DMS79 (cell line): ENCODE measurements around the gene INPP5A.

ENCODE experiments used
- DNase-seq: peaks from one replicate; lab custom pipeline; 2025; lab: John Stamatoyannopoulos, UW

The INPP5A gene

DNA sequence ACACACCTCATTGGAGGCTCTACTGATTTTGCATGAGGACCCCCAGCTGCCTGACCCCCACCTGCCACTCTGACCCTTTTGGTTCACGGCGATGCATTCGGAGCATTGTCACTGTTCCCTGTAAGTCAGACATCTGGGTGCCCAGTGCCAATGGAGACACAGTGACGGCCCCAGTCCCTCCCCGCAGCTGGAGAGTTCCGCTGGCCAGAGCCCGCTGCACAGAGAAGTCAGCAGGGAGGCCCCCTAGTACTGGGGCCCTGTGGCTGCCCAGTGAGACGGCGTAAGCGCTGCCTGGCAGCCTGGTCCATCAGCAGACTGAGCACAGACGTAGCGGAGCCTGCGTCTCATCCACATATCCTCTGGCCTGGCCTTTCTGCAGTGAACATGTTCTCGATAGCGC, 170.9 kb downstream of the INPP5A start:
- DNase-seq = no peak

DNA sequence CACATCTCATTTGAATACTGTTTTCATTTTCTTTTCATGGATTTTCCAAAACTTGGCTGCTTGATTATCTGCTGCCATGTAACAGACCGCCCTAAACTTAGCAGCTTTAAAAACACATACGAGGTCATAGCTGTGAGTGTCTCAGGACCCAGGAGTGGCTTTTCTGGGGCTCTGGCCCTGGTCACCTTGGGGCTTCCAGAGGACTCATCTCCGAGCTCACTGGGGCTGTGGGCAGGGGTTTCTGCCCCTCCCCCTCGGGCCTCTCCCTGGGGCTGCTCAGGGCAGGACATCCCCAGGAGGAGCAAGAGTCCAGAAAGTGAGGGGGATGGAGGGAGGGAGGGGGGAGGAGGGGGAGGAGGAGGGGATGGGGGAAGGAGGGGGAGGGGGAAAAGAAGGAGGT, 171.3 kb downstream of the INPP5A start:
- no peak for DNase-seq

DNA sequence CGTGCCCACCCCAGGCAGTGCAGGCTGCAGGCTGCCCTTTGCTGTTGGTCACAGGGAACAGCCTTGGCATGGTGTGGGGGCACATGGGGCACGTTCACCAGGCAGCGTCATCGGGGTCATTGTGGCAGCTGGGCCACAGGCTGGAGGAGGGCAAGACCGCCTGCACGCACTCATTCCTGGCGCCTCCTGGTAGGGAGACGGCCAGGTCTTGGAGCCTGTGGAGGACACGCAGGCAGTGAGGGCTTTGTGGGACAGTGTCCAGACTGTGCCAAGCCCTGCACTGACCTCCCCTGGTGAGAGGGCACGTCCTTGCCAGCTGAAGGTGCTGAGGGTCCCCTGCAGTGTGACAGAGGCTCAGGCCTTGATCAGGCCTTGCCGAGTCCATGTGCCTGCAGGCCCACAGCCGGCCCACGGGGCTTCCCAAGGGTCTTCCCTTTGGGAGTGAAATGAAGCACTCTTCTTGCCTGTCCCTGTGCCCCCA, 171.9 kb downstream of the INPP5A start:
- DNase-seq = no peak

DNA sequence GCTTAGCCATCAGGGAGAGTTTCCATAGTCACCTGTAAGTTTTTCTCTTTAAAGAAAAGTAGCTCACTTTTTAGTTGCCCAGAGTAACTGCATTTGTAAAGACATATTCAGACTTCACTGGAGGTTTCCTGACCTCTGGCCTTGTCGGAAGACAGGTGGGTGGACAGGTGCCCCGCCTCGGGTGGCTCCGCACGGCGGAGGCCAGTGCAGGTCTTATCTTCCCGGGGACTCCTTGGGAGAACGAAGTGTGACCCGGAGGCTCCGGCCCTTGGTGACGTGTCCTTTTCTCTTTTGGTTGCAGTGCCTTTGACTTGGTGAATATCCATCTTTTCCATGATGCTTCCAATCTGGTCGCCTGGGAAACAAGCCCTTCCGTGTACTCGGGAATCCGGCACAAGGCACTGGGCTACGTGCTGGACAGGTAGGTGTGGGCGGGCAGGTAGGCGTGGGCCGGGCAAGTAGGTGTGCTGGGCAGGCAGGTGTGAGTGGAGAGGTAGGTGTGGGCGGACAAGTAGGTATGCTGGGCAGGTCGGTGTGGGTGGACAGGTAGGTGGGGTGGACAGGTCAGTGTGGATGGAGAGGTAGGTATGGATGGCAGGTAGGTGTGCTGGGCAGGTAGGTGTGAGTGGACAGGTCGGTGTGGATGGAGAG, 172.6 kb downstream of the INPP5A start:
- DNase-seq = no peak

DNA sequence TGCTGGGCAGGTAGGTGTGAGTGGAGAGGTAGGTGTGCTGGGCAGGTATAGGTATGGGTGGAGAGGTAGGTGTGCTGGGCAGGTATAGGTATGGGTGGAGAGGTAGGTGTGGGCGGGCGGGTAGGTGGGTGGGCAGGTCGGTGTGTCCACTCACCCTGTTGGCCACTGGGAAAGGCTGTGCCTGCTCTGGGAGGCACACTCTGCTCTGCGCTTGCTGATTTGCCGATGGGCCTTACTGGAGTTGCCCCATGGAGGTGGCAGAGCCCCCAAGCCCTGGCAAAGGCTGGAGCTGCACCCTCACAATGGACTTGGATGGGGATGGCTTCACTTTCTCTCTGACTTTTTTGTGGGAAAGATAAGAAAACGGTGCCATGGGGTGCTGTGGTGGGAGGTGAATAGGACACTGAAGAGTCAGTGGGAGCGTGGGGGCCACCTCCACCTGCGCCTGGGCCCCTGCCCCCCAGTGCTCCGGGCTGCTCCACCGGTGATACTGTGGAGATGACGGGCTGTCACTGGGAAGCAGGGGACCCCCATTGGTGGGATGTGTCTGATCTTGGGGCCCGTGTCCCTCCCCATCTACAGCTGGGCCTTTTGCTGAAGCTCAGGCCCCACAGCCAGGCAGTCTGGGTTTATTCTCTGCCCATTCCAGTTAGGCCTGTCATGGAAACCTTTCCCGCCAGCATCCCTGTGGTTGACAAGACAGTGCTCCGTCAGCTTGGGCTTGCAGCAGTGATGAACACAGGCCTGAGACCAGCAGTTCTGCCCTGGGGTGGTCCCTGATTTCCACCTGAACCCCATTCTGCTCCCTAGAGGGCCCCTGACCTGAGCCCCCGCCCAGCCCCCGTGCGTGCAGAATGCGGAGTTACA, 173.4 kb downstream of the INPP5A start:
- no peak for DNase-seq

DNA sequence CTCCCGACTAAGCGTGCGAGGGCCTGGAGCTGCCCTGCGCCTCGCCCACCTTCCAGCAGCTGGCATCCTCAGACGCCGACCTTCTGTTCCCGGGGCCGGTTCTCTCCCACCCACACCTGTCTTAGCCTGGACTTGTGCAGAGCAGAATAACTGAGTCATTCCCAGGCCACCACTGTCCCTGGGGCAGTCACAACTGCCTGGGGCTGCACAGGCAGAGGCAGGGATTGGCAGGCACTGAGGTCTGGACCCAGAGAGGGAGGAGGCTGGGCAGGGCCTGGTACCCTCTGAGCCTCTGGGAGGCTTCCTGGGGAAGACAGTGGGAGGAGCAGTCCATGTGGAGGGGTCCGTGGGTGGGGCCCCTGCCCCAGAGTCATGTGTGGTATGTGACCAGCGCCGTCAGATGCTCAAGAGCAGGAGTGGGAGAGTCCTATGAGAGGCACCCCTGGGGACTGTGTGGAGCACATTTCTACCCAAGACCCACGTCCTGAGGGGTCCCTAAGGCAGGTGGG, 174.1 kb downstream of the INPP5A start:
- DNase-seq = no peak

DNA sequence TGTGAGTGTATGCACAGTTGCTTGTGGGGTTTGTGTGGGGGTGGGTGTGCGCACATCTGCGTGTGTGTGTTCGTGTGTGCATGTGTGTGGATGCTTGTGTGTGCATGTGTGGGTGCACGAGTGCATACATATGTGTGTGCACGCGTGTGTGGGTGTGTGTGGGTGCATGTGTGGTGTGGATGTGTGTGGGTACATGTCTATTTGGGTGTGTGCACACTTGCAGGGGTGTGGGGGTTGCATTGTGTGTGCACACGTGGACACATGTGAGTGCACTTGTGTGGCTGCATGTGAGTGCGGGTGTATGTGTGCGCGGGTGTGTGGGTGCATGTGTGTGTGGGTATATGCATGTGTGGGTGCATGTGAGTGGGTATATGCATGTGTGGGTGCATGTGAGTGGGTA, 174.7 kb downstream of the INPP5A start:
- no peak for DNase-seq

DNA sequence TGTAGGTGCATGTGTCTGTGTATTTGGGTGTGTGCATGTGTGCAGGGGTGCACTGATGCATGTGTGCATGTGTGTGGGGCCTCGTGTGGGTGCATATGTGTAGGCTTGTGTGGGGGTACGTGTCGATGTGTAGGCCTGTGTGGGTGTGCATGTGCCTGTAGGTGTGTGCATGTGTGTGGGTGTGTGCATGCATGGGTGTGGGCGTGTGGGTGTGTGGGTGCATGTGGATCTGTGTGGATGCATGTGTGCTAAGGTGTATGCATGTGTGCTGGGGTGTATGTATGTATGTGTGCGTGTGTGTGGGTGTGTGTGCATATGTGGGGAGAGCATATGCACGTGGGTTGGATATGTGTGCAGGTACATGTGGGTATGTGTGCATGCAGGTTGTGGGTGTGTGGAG, 175.2 kb downstream of the INPP5A start:
- DNase-seq = no peak

DNA sequence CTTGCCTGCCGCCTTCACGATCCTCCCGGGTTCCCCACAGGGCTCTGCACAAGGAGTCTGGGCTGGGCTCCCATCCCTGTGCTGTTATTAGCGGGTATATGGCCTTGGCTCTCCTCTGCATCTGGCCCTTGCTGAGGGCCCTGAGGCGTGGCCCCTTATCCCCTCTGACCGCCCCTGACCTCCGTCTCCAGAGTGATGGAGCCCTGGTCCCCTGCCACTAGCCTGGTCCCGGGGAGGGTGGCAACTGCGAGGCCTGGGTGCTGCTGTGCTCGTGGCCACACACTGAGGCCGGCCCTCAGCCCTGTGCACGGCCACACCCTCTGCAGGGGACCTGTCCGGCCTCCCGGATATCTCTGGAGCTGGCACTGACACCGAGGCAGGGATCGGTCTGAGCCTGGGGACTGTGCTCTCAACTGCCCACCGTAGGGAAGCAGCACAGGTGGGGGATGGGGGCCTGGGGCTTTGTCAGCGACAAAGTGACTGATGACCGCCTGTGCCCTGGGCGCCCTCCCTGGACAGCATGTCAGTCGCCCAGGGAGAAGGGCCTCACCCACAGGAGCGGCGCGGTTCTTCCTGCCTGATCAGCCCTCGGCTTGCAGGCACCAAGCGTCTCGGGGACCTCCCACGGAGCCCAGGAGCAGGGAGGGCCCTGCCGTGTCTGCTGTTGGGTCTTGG, 176.0 kb downstream of the INPP5A start:
- DNase-seq = no peak

DNA sequence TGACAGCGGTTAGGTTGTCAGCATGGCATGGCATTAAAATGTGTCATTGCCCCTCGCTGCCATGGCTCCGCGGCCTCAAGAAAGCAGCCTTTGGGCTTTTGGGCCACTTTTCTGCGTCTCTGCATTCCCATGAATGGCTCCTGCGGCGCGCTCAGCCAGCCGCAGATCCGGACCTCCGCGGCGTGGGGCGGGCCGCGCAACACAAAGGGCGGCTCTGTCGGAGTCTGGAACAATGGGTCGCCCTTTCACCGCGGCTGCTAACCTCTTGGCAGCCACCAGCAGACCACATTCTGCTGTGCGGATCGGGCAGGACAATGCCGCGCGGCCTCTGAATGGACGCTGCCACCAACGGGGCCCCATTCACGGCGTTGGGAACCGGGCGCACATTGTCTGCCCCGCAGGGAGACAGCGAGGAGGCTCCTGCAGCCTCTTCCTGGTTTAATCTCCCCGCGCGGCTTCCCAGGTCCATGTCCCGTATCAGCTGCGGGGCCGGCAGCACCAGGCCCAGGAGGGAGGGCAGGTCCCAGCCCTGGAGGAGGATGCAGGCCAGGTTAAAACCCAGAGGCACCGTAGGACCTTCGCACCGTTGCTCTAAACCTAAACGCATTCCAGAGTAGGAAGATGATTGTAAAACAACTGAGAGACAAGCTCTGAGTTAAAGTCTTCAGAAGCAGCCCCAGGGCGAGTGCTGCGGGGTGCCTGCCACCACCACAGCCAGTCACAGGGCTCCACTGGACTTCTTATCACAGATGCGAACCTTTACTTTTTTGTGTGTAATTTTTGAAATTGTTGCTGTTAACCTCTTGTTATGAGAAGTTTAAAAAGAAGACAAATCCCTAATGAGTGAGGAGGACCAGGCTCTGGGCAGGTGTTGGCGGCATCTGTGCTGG, 176.8 kb downstream of the INPP5A start:
- DNase-seq = no peak

DNA sequence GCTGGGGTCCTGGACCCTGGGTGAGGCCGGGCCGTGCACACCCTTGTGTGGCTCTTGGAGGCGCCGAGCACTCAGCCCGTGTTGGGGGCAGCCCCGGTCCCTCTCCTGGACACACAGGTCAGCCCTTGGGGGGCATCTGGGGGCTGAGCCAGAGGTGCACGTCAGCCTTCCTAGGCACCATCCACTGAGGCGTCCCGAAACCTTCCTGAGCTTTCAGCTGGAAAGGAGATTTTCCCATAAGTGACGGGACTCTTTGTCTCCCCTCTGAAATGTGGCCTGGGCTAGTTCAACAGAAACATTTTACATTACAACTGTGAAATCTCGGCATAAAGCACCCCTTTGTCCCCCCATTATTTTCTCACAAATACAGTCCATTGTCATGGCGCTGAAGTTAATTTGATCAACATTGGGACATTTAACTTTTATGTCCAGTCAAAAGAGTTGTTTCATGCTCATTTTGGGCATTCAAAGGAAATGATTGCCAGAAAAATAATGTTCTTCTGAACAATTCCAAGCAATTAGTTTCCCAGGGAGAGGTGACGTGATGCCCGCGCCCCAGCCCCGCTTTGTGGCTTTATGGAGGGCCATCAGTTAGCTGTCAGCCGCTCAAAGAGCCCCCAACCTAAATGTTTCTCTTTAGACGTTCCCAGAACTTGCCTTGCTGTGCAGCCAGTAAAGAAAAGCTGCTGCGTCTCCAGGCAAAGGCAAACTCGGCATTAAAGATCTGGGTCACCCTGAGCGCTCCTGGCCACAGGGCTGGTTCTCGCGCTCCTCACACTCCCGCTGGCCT, 177.6 kb downstream of the INPP5A start:
- no peak for DNase-seq

DNA sequence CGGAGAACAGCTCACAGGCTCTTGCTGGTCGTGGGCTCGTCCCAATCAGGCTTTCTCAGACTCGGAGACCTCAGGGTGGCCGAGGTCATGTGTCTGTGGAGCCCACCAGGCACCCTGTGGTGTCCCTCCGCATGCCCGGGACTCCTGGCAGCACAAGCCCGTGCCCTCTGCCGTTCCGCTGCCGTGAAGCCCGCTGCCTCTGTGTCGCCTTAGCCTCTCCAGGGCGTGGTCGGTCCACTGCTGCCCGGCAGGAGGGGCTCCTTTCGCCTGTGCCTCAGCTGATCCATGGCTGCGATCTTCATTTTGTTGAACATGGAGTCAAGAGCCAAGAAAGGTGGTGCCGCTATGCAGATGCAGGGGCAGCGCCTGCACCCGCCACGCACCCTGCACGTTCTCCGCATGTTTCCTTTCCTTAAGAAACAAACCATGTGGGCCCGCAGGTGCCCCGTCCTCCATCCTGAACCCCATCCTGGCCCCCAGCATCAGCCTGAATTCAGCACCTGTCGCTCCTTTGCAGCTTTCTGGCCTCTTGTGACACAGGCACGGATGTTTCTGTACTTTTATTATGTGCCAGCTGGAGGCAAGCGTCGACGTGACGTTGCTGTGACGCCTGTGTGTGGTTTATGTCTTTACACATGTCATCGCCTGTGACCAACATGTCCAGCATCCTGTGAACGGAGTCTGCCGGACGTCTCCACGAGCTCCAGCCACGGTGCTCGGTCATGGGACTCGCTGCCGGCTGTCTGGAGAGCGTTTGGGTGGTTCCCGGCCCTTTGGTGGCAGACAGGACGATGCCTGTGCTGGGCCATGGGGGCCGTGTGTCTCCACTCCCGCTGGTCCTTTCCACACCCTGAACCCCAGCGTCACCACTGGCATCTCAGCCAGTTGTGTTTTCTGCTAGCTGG, 178.4 kb downstream of the INPP5A start:
- no peak for DNase-seq

DNA sequence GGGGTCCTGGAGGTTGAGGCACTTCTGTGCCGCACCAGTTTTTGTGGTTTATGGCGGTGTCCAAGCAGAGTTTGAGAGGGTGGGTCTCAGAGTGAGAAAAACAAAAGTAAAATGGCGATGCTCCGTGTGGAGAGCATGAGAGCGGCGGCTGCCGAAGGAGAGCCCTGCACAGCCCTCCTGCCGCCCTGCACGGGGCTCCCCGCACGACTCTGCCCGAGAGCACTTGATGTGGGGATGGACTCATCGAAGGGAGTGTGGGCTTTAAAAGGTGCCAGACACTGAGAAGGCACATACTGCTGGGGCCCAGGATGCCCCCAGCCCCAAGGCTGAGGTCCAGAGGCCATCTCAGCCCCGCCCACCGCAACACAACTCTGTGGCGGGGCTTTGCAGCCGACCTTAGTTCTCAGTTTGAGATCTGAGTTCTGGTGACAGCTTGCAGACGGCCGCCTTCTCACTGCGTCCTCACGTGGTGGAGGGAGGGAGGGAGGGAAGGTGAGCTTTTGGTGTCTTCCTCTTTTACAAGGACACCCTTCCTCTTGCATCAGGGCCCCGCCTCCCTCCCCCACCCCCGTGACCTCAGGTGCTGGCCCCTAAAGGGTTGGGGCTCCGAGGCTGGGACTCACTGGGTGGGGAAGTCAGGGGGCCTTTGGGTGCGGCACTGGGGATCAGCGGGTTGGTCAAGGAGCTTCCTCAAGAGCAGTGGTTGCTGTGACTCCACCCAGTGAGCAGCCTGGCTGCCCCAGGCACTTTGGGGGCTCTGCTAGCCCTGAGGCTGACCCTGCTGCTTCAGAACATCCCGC, 179.3 kb downstream of the INPP5A start:
- DNase-seq = no peak

DNA sequence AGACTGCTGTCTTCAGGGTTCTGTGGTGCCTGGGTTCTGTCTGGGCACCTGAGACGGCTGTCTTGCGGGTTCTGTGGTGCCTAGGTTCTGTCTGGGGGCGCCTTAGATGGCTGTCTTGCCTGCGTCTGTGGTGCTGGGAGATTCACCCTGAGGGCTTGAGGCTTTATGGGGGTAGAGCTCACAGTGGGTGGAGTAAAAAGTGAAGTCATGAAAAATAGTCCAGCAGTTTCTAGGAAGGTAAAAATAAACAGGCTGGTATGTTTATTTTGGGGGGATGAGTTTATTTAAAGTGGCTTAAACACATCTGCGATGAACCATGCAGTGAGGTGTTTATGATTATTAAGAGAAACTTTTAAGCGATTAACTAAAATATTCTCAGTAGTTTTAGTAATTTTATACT, 184.1 kb downstream of the INPP5A start:
- no peak for DNase-seq

DNA sequence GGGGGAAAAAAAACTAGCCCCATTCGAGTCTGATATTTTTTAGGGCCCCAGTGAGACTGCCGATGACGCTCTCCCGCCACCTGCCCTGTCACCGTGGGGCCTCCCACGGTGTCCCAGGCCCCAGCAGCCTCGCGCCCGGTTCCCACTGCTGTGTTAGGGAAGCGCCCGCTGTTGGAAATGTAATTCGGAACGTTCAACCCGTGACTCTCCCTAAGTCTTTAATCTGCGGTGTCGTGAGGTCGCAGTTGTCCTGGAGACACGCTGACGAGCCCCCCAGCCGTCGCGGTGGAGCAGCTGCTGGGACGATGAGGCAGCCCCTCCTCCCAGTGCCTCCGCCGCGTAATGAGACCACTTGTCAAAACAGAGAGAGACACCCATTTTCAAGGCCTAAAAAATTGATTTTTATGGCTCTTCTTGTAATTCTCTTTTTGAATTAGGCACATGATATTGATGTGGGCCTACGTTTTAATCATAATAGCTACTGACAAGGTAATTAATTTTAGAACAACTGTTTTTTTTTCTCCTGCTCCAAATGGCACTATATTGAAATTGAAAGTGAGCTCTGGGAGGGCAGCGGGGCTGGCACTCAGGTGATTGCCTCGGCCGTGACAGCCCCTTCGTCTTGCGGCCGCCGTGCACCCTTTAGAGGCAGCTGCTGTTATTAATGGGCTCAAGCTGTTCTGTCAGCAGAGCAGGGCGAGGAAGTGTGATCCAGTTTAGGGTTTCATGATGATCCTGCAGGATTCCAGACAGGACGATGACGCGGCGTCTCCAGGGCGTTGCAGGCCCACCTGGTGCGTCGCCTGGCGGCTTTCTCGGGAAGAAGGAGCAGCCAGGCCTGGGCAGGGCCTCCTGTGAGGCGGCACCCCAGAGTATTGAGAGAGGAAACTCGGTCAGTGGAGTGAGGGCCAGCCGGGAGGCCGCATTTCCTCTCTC, 185.1 kb downstream of the INPP5A start:
- peak; percentile 57 for DNase-seq

DNA sequence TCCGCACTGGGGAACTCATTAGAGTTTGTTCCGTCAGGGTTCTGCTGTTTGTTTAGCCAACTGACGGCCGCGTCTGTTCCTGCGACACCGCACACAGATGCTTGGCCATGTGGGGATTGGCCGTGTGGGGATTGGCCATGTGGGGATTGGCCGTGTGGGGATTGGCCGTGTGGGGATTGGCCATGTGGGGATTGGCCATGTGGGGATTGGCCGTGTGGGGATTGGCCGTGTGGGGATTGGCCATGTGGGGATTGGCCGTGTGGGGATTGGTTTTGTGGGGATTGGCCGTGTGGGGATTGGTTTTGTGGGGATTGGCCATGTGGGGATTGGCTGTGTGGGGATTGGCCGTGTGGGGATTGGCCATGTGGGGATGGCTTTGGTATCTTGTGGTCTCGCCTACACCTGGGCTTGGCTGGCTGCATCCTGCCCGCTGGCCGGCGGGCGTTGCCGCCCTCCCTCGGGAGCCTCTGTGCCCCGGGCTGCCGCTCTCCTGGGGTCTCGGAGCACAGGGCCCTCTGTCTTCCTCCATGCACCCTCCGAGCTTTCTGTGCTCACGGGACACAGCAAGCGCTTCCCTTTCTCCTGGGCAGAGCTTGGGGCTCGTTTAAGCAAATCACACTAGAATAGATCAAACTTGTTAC, 185.9 kb downstream of the INPP5A start:
- DNase-seq = no peak

DNA sequence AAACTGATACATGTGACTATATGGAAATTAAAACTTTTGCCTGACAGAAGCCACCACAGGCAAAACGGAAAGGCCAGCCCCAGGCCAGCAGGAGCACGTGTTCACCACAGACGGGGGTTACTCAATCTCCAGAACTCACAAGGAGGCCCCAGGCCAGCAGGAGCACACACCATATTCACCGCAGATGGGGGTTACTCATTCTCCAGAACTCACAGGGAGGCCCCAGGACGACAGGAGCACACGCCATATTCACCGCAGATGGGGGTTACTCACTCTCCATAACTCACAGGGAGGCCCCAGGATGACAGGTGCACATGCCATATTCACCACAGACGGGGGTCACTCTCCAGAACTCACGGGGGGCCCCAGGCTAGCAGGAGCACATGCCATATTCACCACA, 186.9 kb downstream of the INPP5A start:
- DNase-seq = no peak
